Endothelial cell of umbilical vein (primary cell): ENCODE results near the gene AMIGO2. TPM values are rescaled to one million over a fixed set of nuclear protein-coding genes. Genes with fewer than 3 reads are reported as not detected.

ENCODE experiments used
- BruUV-seq: library from RNA; stranded (reverse); fragments of 400-500 nt; replicated peaks from 2 replicates; lab custom pipeline; 2021; lab: Mats Ljungman, UMichigan
- CTCF ChIA-PET: fragments of 300-600, 350-600 bp; sonication (Branson Sonifier 250); formaldehyde crosslinking; loops from one replicate; lab custom pipeline; 2021; ENCODE audit warnings: antibody characterized with exemption, inconsistent platforms; lab: Charles Lee
- POLR2A ChIA-PET: fragments of 300-600, 350-600 bp; sonication (Branson Sonifier 250); formaldehyde crosslinking; loops from one replicate; lab custom pipeline; 2021; ENCODE audit warnings: antibody characterized with exemption, inconsistent platforms; lab: Charles Lee
- DNase-seq: peaks from one replicate; pipeline ENCODE4 v3.0.0-alpha.2; 2011; ENCODE audit warnings: low read depth, low spot score
- FAIRE-seq: peaks from 2 replicates; lab custom pipeline; 2011; peaks lifted over from hg19 to GRCh38; lab: Jason Lieb, UNC
- H2AFZ ChIP-seq: 2 replicates; pipeline ENCODE4 v1.6.0; 2012; ENCODE audit warnings: low read depth, low read length, control low read depth, inconsistent platforms
- H3K27ac ChIP-seq: 2 replicates; pipeline ENCODE4 v1.5.1; 2011; ENCODE audit warnings: low read depth, mild to moderate bottlenecking, control low read depth, low read length, moderate library complexity; ENCODE audit not compliant: insufficient read depth
- H3K27me3 ChIP-seq, 2 experiments: 2 replicates each; pipeline versions ENCODE4 v1.6.0 to v1.6.1; 2011; ENCODE audit warnings: low read length in 2 of 2, mixed read lengths in 1 of 2; ENCODE audit not compliant: control insufficient read depth in 2 of 2, insufficient read depth in 2 of 2
- H3K36me3 ChIP-seq, 2 experiments: 2 replicates in 1 of 2; 3 replicates in 1 of 2; pipeline ENCODE4 v1.5.1; 2011; ENCODE audit warnings: low read length in 2 of 2, mild to moderate bottlenecking in 1 of 2, moderate library complexity in 1 of 2; ENCODE audit not compliant: control insufficient read depth in 2 of 2, insufficient read depth in 2 of 2; ENCODE audit errors: extremely low read depth in 1 of 2
- H3K4me1 ChIP-seq: 3 replicates; pipeline ENCODE4 v1.5.1; 2011; ENCODE audit warnings: mild to moderate bottlenecking, low read length; ENCODE audit not compliant: control insufficient read depth, insufficient read depth; ENCODE audit errors: extremely low read depth
- H3K4me2 ChIP-seq: 2 replicates; pipeline ENCODE4 v1.6.1; 2011; ENCODE audit warnings: low read length, control low read depth, mixed read lengths; ENCODE audit not compliant: insufficient read depth
- H3K4me3 ChIP-seq, 3 experiments: fragments of 200-600 bp in 1 of 3; sonication (generic), shearing (Covaris generic) in 1 of 3; replicated peaks in 1 of 3; 2 replicates each; pipeline ENCODE4 v1.5.1; 2011 to 2016; ENCODE audit warnings: control low read depth in 3 of 3, low read length in 3 of 3, mild to moderate bottlenecking in 2 of 3, inconsistent platforms in 1 of 3, low read depth in 1 of 3, moderate library complexity in 1 of 3; ENCODE audit not compliant: insufficient read depth in 1 of 3
- H3K79me2 ChIP-seq: 2 replicates; pipeline ENCODE4 v1.6.0; 2012; ENCODE audit warnings: low read length, inconsistent platforms; ENCODE audit not compliant: control insufficient read depth, insufficient read depth
- H3K9ac ChIP-seq: replicated peaks from 2 replicates; pipeline ENCODE3; 2011; ENCODE audit warnings: low read length, control low read depth; ENCODE audit not compliant: insufficient read depth; ENCODE audit errors: extremely low read depth
- H3K9me1 ChIP-seq: replicated peaks from 3 replicates; pipeline ENCODE4 v1.6.0; 2011; ENCODE audit warnings: mild to moderate bottlenecking, low read length; ENCODE audit not compliant: control insufficient read depth, insufficient read depth; ENCODE audit errors: extremely low read depth
- H3K9me3 ChIP-seq: replicated peaks from 2 replicates; pipeline ENCODE4 v1.5.1; 2012; ENCODE audit warnings: low read length, inconsistent platforms; ENCODE audit not compliant: control insufficient read depth, insufficient read depth
- H4K20me1 ChIP-seq: replicated peaks from 2 replicates; pipeline ENCODE3; 2011; ENCODE audit warnings: mild to moderate bottlenecking, low read length; ENCODE audit not compliant: control insufficient read depth, insufficient read depth; ENCODE audit errors: extremely low read depth
- CTCF ChIP-seq, 2 donors: IDR thresholded peaks; 1 replicate in 1 of 2; 2 replicates in 1 of 2; pipeline ENCODE4 v1.5.1; 2011; ENCODE audit warnings: low read length in 2 of 2, mild to moderate bottlenecking in 2 of 2, moderate library complexity in 2 of 2, control low read depth in 1 of 2, inconsistent platforms in 1 of 2, low read depth in 1 of 2; ENCODE audit not compliant: insufficient read depth in 1 of 2; ENCODE audit errors: extremely low read depth in 1 of 2
- EZH2 ChIP-seq: IDR thresholded peaks from 2 replicates; pipeline ENCODE4 v1.6.1; 2012; ENCODE audit warnings: borderline replicate concordance, low read depth, mild to moderate bottlenecking, moderate library complexity, low read length, inconsistent platforms; ENCODE audit not compliant: severe bottlenecking
- FOS ChIP-seq: IDR thresholded peaks from 2 replicates; pipeline ENCODE4 v1.6.1; 2011; ENCODE audit warnings: mild to moderate bottlenecking, low read length, moderate library complexity, borderline replicate concordance; ENCODE audit not compliant: insufficient read depth
- GATA2 ChIP-seq: IDR thresholded peaks from 2 replicates; pipeline ENCODE4 v1.7.0; 2011; ENCODE audit warnings: low read depth, mild to moderate bottlenecking, moderate library complexity, mixed read lengths, low read length; ENCODE audit not compliant: insufficient read length, insufficient read depth
- JUN ChIP-seq: IDR thresholded peaks from 2 replicates; pipeline ENCODE4 v1.6.1; 2011; ENCODE audit warnings: borderline replicate concordance, low read depth; ENCODE audit not compliant: insufficient read length, insufficient read depth
- MYC ChIP-seq: IDR thresholded peaks from one replicate; pipeline ENCODE4 v1.6.1; 2011; ENCODE audit warnings: mild to moderate bottlenecking, low read depth, low read length
- POLR2A ChIP-seq: IDR thresholded peaks from 2 replicates; pipeline ENCODE4 v1.6.1; 2012; ENCODE audit warnings: low read depth, mild to moderate bottlenecking, control low read depth, low read length
- POLR2AphosphoS5 ChIP-seq: IDR thresholded peaks from 2 replicates; pipeline ENCODE4 v1.6.1; 2012; ENCODE audit warnings: low read depth, mild to moderate bottlenecking, control low read depth, low read length, moderate library complexity; ENCODE audit not compliant: insufficient read depth
- dilution Hi-C: fragments of 300-500 bp; cut with MboI; formaldehyde crosslinking; loops from one replicate; pipeline ENCODE4 v1.15.0; 2019; ENCODE audit warnings: low sequenced_read_pairs; ENCODE audit not compliant: extremely low pct_ligation_motif_present
- intact Hi-C: fragments of 100-400 bp; cut with micrococcal nuclease; formaldehyde crosslinking; loops from one replicate; pipeline ENCODE4 v1.10.0; 2022
- polyA plus RNA-seq, 4 experiments: library from polyadenylated mRNA; depleted of rRNA in 3 of 4; stranded (reverse) in 3 of 4; unstranded in 1 of 4; fragments of >200 nt; gene quantifications; 2 replicates each; pipeline versions ENCODE4 v1.2.1 to v1.2.3, GENCODE V29; 2011 to 2012; ENCODE audit warnings: missing spikeins in 1 of 4
- total RNA-seq: library from RNA; stranded (reverse); gene quantifications from 2 replicates; pipeline ENCODE4 v1.2.3, GENCODE V29; 2021
- TF ChIP-seq, protein P1 (sequence below): IDR thresholded peaks from 2 replicates; pipeline ENCODE4 v1.6.1; 2011; ENCODE audit not compliant: insufficient read depth, insufficient read length

AMIGO2 gene
- total and polyA plus RNA-seq, 2 donors (not counting 3 experiments of a cell fraction or from before 2014, with no cell fraction given), result 5.4 to 7.5 TPM

GRCh38 chr12:47053961-47054360 lies 25.8 kb downstream of the AMIGO2 start:
- no peaks in the 10 kb centered on the region for H3K79me2 ChIP-seq
- intact Hi-C loops, result no loop called here
- H3K27ac ChIP-seq, result no peak overlapping the region
- H3K4me2 ChIP-seq, result no peak overlapping the region
- H3K27me3 ChIP-seq, result peaks cover 8 to 16% of the 10 kb centered on the region in 2 experiments
- no peaks in the 10 kb centered on the region for H3K36me3 ChIP-seq
- ChIA-PET CTCF (interaction anchor here (0.7 to 2.1 kb wide), 5 partner anchors 14 to 343 kb away, joined by 3 to 10 read pairs (median 3); no protein-coding TSS in a partner anchor), POLR2A (no interaction called here)
- dilution Hi-C loops, result no loop called here
- no peaks in the 10 kb centered on the region for H4K20me1 ChIP-seq
- no peak overlapping the region for H2AFZ ChIP-seq
- no peak for FAIRE-seq
- TF ChIP-seq POLR2AphosphoS5 (no peak), JUN (no peak), EZH2 (no peak), FOS (no peak), POLR2A (no peak), GATA2 (no peak), MYC (no peak), CTCF (IDR thresholded peaks at IDR 0.05; ENCODE audit: extremely low read depth in 1 of 2, insufficient read depth in 1 of 2, low read depth in 1 of 2, low read length in 2 of 2) (no peak)
- TF ChIP-seq, protein P1, sequence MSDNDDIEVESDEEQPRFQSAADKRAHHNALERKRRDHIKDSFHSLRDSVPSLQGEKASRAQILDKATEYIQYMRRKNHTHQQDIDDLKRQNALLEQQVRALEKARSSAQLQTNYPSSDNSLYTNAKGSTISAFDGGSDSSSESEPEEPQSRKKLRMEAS, result no peak
- BruUV-seq, result no TSS peak
- no peak overlapping the region for H3K9ac ChIP-seq
- H3K9me1 ChIP-seq, result no peaks in the 10 kb centered on the region
- no peak for DNase-seq
- H3K4me1 ChIP-seq, result no peaks in the 10 kb centered on the region
- no peaks in the 10 kb centered on the region for H3K9me3 ChIP-seq
- no peak overlapping the region for H3K4me3 ChIP-seq
